ENCODE results near the gene MORN2.

Gene MORN2

DNA sequence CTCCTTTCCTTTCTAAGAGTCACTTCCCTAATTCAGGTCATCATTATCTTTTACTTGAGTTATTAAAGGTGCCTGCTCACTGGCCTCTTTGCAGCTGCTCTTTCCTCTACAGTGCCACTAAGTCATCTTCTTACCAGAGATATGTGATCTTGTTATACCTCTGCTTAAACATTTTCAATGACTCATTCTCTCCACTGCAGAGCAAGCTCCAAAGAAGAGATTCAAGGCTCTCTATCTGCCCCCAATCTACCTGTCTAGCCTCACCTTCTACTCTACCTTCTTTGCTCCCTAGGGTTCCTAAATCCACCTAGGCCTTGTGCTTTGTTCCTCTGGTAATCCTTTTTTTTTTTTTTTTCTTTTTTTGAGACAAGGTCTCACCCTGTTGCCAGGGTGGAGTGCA lies 17.0 kb downstream of the MORN2 start:
- no peak for DNase-seq

DNA sequence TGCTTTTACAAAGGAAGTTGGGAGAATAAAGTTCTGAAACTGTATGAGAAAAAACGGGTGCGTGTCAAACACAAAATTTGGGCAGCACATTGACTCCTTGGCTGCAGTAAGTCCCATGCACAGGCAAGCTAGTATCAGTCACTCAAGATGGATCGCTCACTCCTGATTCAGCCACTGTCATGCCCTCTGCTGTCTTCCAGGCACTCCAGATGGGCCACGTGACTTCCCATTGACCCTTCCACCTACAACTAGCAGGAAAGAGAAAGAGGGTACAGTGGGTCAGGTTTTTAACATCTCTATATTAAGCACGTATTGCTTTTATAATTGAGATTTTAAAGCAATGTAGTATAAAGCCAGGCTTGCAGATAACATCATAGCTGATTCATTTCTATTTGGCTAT lies 22.5 kb downstream of the MORN2 start:
- DNase-seq, result no peak

DNA sequence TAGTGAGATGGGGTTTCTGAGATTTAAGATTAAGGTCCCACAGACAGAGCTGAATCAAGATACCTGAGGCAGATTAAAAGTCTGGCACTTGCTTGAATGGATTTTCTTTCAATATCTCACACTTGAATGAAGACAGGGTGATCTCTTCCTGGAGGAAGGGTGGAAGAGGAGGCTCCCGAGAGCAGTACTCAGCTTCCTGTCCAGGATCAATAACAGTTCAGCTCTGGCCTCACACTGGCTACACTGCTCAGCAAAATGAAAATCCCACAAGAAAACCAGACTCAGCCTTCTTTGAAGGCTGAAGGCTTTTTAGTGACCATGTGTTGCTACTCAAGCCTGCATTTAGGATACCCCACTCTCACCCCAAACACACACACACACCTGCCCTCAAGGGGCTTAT lies 24.9 kb downstream of the MORN2 start:
- DNase-seq, result no peak

DNA sequence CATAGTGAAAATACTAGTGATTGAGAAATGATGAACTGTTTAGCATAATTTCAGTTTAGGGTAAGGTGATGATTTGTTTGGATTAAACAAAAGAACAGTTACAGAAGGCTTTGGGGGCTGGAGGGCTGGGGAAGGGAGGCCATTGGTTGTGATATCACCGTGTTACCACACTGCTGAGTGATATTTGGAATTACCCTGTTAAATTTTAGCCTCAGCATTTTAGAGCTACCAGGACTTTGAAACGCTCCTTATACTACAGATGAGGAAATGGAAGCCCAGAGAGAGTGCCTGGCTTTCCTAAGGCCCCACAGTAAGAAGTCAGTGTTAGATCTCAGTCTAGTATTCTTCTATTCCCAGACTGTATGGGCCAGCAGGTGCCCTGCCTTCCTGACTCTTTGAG lies 29.5 kb downstream of the MORN2 start:
- DNase-seq, result no peak

DNA sequence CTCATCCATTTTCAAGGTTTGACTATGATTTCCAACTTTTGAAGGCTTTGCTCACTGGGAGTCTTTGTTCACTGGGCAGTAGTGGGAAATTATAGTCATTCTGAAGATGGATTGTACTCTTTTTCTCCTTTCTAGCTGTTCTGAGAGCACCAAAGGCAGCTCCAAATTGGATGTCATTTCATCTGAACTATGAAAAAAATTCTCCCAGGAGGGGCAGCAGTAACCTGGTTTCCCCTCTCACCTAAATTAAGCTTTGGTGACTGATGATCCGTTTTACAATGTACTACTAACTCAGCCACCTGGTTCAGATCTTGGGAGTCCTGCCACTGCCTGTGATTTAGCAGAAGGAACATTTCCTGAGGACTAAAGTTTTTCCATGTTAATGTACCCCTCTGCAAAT lies 31.5 kb downstream of the MORN2 start:
- no peak for DNase-seq

DNA sequence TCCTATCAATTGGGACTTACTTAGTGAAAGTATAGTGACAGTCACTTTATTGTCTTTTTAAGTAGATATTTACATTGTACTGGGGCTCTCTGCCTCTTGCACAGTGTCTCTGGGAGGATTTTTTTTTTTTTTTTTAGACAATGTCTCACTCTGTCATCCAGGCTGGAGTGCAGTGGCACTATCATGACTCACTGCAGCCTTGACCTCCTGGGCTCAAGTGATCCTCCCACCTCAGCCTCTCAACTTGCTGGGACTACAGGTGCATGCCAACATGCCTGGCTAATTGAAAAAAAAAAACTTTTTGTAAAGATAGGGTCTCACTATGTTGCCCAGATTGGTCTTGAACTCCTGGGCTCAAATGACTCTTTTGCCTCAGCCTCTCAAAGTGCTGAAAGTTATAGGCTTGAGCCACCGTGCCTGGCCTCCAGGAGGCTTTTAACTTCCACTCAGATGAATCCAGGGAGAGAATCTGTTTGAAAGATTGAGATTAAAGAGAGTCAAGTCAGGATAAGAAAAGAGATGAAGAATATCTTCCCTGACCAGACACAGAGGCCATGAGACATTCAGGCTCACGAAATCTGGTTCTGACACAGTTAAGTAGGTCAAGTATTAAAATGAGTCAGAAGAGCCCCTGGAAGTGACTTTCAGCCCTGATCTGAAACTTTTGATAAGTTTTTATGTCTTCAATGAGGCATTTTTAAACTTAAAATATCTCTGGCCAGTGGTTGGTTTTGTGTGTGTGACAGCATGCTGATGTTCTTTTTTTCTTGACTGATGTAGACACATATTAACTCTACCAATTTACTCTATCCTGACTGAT lies 32.2 kb downstream of the MORN2 start:
- no peak for DNase-seq

DNA sequence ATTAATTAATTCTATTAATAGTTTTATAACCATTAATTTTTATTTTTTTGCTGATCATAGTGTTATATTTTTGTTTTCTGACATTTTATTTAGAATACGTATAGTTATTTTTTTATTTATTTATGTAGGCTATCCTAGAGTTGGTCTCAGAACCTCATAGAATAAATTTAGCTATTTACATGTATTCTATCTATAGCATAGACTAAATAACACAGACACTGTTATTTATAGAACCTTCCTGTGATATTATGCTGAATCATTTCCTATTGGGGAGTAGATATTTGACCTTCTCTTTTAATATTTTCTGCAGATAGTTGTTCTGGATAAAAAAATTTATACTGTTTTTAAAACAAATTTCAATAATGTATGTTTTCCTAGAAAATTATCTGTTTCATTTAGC lies 34.1 kb downstream of the MORN2 start:
- no peak for DNase-seq

DNA sequence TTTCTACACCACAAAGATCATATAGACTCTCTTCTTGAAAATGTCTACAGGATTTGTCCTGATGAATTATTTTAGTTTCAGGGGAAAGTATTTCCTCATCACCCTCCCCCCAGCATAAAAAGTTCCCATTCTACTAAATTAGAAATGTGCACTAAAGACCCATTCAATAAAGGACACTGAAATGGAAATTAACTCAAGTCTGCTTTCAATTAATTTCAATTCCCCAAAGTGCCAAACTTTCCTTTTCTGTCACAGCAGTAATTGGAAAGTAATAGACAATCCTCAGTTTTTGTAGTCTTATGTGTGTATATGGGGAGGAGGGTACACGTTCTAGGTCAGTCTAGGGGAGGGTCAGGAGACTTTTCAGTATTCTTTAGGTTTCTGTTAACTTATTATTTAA lies 35.4 kb downstream of the MORN2 start:
- DNase-seq, result no peak

DNA sequence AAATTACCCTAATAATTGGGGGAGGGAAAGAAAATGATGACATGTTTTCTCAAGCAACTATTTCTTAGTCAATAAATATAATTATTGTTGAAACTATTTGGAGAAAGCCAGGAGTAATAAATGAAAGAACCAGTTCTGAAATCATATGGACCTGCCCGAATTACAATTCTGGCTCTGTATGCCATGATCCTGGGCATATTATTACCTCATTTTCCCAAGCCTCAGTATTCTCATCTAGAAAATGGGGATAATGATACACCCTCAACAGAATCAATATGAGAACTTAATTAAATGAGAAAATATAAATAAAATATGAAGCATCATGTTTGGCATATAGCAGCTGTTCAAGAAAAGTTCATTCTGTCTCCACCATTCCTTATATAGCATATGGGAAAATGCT lies 36.8 kb downstream of the MORN2 start:
- DNase-seq, result no peak

DNA sequence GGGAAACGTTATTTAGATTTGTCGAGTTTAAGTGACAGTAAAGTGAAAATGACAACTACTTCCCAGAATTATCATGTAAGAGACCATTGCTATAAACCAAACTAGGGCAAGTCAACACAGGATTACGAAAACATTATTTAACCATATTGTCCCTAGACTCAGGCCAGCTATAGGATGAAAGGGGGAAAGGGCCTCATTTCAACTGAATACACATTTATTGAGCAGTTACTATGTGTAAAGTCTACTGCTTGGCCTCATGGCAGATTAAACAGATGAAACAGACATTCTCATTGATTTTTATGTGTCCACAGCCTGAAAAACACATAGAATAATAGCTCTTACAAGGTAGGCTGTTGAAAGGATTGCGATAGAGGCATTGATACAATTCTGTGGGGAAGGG lies 46.6 kb downstream of the MORN2 start:
- DNase-seq, result no peak

DNA sequence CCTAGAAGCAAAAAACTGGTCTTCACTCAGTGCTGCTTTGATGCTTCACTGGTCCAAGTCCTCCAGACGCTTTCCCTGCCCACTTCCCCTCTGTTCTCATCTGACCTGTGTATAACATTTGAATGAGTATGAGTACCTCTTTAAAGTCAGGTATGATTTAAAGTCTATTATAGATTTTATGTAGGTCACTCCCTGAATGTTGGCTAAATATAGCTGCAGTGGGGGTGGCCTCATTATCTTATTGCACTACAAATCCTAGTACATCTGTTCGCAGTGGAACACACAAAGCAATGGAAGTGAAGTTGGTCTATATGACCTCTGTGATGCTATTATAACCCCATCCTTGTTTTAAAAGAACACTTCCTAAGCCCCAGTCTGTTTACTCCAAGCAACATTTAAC lies 47.1 kb downstream of the MORN2 start:
- DNase-seq, result no peak

DNA sequence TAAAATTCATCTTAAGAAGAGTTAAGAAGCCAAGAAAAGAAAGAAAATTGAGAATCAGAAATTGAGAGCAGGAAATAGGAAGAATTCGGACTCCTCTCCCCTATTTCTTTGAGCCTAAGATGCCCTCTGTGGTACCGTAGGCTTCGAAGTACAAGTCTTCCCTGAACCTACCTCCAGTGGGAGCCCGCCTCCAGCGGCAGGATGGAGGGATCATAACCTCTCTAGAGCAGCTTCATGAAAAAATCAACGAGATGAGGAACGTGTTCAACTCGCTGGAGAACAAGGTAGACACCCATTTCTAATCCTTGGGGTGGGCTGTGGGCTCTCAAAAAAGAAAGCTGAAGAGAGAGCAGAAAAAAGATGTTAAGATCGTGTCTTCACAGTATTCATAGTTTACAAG lies 50.2 kb downstream of the MORN2 start:
- DNase-seq, result no peak

DNA sequence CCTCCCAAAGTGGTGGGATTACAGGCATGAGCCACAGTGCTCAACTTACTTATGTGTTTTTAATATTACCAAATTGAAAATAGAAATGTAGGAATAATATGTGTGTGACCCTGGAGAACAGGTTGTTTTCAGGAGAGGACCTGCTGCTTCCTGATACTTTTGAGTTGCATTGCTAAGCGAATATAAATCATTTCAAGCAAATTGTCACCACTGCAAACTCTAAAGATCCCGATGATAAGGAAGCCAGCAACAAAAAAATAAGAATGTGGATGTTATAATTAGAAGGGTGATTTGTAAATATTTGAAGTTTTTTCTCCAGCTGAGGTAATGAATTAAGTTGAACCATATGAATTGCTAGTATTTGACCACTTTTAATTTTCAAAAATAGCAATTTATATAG lies 54.8 kb downstream of the MORN2 start:
- DNase-seq, result no peak

Measured in GDM1 (cell line).